ENCODE measurements around the gene TCAIM.
"Not testable (repeated sequence)": the region's sequence is repeated elsewhere in the genome, so short reads cannot be mapped to it uniquely, and the experiment has no call there.

The TCAIM gene

DNA sequence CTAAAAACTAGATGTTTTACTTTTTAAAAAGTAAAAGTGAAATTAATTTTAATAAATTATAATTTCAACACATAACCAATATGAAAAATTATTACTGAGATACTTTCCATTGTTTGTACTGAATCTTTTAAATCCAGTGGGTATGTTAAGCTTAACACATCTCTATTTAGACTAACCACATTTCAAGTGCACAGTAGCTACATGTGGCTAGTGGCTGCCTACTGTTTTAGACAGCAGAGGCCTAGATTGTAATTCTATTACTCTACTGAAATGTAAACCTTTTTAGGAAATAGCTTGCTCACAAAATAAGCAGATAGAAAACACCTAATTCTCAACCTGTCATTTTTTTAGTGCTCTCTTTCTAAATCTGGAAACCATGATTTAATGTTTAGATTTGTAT, 4.9 kb downstream of the TCAIM start:
- DNase-seq (ENCODE audit: low read depth in 3 of 3) = no peak

DNA sequence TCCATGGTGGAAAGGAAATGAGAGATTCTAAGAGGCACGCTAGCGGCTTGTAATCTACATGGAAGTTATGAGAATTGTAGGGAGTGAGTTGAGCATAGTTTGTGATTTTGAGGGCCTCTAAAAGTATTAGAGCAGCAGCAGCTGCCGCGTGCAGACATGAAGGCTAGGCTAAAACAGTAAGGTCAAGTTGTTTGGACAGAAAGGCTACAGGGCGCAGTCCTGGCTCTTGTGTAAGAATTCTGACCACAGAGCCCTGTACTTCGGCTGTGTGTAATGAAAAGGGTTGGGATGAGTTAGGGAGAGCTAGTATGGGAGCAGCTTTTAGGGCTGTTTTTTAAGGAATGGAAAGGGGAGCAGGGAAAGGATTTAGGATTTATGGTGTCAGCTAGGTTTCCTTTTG, 8.0 kb downstream of the TCAIM start:
- not testable (repeated sequence) for DNase-seq (ENCODE audit: low read depth in 3 of 3)

DNA sequence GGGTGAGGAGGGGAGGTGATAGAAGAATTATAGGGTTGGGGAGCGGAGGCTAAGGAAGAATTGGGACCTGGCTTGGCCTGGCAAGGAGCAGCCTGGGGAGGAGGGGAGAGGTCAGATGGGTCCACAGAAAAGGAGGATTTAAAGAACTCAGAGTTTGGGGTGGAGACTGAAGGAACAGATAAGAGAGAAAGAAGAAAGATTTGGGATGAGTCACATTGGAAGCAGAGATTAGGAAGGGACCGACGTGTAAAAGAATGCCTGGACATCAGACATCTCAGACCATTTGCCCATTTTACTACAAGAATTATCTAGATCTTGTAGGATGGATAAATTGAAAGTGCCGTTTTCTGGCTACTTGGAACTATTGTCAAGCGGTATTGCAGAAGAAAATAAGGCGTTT, 10.4 kb downstream of the TCAIM start:
- DNase-seq (ENCODE audit: low read depth in 3 of 3) = no peak

DNA sequence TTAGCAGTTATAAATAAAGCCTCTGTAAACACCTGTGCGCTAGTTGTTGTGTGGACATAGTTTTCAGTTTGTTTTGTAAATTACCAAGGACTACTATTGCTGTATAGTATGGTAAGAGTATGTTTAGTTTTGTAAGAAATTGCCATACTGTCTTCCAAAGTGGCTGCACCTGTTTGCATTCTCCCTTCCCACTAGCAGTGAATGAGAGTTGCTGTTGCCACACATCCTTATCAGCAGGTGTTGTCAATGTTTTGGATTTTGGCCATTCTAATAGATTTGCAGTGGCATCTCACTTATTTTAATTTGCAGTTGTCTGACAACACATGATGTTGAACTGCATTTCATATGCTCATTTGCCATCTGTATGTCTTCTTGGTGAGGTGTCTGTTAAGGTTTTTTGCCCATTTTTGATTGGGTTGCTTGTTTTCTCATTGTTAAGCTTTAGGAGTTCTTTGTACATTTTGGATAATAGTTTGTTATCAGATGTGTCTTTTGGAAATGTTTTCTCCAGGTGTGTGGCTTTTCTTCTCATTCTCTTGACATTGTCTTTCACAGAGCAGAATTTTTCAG, 14.9 kb downstream of the TCAIM start:
- no peak for DNase-seq (ENCODE audit: low read depth in 3 of 3)

DNA sequence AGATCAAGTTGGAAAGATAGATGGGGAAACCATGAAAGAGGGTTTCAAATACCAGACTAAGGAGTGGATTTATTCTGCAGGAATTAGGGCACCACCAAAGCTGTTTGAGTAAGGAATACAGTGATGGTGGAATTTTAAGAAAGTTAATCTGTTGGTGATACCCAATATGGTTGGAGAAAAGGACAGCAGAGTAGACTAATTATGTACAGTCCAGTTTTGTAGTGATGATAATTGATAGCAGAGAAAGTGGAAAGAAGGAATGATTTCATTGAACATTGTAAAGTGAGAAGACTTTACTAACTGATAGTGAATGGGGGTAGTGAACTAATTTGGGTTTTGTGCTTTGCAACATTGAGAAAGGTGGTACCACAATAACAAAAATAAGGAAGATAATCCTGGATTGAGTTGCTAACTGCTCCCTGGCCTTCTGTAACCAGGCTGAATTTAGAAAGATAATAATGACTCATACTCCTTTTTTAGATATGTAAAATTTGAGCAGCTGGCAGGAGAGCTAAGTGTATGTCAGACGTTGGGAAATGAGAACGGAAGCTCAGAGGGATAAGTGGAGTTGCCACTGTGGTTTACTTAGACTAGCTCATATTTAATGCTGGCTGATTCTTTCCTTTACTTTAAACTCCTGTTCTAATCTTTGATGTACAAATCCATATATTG, 16.9 kb downstream of the TCAIM start:
- no peak for DNase-seq (ENCODE audit: low read depth in 3 of 3)

DNA sequence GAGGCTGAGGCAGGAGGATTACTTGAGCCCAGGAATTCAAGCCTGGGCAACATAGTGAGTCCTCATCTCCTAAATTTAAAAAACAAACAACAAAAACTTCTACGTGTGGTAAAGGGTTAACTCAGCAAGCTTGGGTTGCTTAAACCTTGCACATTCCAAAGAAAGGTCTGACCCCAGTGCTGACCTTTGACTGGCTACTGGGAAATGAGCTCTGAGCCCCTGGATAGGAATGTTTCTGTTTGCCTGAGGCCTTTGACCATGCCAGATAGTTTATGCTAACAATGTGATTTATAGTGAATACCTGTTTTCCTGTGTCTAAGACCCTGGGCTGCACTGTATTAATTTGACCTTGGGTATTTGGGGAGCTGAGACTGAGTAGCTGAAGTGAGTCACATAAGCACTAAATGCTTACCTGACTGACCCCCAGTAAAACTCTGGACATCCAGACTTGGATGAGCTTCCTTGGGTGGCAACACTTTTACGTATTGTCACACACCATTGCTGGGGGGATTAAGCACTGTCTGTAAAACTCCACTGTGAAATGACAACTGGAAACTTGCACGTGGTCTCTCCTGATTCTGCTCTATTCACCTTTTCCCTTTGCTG, 20.7 kb downstream of the TCAIM start:
- DNase-seq (ENCODE audit: low read depth in 3 of 3) = no peak

DNA sequence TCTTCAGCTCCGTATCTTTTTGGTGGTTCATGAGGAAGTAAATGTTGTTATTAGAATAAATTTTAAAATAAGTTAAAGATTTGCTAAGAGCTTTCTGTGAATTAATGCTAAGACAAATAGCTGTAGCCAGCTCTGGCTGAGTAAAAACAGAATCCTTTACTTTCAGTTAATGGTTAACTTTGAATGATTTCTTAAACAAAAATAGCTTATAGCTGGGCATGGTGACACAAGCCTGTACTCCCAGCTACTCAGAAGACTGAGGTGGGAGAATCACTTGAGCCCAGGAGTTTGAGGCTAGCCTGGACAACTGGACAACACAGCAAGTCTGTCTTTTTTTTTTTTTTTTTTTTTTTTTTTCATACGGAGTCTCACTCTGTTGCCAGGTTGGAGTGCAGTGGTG, 25.0 kb downstream of the TCAIM start:
- no peak for DNase-seq (ENCODE audit: low read depth in 3 of 3)

DNA sequence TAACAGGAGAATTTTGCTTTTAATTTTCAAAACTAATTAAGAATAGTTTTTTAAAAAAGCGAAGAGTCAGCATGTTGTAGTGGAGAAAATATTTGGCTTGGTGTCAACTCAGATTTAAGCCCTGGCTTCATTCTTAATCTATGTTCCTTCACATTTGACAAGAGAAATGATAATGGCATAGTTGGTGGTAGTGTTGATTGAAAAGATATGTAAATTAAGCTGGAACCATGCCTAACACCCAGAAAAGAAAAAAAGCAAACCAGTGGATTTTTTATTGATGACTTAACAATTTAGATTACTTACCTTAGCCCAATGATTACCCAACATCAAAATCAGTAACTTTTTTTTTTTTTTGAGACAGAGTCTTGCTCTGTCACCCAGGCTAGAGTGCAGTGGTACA, 27.4 kb downstream of the TCAIM start:
- DNase-seq (ENCODE audit: low read depth in 3 of 3) = no peak

DNA sequence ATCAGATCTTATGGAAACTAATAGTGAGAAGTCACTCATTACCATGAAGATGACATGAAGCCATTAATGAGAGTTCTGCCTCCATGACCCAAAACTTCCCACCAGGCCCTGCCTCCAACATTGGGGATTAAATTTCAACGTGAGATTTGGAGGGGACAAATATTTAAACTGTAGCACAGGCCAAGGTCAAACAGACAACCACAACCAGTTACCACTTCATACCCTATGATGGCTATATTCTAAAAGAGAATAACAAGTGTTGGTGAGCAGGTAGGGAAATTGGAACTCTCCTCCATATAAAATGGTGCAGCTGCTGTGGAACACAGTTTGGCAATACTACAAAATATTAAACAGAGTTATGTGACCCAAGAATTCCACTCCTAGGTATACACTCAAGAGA, 36.9 kb downstream of the TCAIM start:
- DNase-seq (ENCODE audit: low read depth in 3 of 3) = no peak

DNA sequence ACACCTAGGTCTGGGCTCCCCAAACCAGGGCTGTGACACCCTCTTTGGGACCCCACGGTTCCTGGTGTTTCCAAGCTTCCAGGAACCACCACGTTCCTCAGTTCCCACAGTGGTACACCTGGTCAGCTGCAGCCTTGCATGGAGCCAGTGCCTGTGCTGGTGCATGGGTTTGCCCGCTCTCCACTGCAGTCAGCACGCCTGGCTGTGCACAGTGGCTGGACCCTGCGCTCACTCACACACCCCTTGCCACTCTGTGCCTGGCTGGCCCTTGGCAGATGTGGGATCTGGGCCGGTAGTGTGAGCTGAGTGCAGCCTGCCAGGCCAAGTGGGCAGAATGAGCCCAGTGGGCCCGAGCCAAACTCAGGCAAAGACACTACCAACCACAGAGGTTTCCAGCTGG, 48.8 kb downstream of the TCAIM start:
- no peak for DNase-seq (ENCODE audit: low read depth in 3 of 3)

DNA sequence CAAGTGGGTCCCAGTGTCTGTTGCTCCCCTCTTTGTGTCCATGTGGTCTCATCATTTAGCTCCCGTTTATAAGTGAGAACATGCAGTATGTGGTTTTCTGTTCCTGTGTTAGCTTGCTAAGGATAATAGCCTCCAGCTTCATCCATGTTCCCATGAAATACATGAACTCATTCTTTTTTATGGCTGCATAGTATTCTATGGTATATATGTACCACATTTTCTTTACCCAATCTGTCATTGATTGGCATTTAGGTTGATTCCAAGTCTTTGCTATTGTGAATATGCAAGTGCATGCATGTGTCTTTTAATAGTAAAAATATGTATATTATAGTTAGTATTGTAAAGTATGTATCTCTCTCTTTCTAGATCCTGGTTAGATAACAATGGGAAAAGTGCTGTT, 53.9 kb downstream of the TCAIM start:
- no peak for DNase-seq (ENCODE audit: low read depth in 3 of 3)

DNA sequence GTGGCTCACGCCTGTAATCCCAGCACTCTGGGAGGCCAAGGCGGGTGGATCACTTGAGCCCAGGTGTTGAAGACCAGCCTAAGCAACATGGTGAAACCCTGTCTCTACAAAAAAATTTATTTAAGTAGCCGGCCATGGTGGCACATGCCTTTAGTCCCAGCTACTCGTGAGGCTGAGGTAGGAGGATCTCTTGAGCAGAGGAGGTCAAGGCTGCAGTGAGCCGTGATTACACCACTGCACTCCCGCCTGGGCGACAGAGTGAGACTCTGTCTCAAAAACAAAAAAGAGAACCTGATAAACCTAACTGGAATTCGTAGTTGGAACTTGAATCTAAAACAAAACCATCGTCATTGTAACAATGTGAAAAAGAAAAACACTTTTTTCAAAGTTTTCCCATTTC, 57.1 kb downstream of the TCAIM start:
- DNase-seq (ENCODE audit: low read depth in 3 of 3) = no peak

DNA sequence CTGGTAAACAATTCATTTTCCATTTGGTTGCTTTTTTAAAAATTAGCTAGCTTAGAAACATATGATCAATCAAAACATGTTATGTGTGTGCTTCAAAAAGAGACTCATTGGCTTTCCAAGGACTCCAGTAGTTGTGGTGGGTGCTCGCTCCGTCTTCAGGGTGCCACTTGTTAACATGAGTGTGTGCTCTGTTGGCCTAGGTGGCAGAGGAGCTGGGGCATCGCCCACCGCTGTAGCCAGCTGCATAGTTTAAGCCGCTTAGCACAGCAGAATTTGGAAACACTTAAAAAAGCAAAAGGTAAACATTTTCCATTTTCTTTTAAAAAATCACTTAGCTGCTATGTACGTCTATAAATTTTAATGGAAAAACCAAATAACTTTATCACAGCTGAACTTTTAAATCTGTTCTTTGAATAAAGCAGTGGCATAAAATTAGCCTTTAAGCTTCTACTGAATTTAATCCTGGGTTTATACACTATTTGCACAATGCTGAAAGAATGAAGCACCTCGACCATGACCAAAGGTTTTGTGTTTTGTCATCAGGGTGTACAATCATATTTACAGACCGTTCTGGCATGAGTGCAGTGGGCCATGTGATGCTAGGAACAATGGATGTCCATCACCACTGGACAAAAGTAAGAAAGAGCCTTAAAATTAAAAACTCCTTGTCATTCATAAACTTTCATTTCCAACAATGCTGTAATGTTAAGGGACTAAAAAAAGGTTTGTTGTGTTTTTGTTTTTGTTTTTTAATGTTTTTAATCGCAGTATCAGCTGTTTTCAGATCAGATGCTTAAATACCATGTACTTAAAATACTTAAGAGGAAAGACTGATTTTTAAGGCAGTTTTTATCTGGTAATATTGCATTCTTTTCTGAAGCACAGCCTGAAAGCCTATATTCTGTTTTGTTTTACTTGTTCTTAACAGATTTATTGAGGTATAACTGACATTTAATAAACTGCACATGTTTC, 57.9 kb downstream of the TCAIM start:
- DNase-seq (ENCODE audit: low read depth in 3 of 3) = no peak

DNA sequence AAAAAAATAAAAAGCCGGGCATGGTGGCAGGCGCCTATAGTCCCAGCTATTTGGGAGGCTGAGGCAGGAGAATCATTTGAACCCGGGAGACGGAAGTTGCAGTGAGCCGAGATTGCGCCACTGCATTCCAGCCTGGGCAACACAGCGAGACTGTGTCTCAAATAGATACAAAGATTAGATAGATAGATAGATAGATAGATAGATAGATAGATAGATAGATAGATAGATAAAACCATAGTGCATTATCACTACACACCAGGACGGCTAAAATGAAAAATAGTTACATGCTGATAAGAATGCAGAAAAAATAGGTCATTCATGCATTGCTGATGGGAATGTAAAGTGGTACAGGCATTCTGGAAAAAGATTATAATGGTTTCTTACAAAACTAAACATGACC, 59.7 kb downstream of the TCAIM start:
- DNase-seq (ENCODE audit: low read depth in 3 of 3) = not testable (repeated sequence)

DNA sequence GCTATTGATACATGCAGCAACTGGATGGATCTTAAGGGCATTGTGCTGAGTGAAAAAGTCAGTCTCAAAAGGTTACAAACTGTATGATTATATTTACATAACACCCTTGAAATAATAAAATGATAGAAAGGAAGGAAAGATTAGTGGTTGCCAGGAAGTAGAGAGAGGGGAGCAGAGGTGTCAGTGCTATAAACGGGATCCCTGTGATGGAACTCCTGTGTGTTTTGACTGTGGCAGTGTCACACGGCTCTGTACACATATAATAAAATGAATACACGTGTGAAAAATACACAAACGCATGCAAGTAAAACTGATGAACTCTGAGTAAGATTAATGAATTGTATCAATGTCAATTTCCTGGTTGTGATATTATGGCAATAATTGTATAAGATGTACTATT, 60.3 kb downstream of the TCAIM start:
- DNase-seq (ENCODE audit: low read depth in 3 of 3) = no peak

DNA sequence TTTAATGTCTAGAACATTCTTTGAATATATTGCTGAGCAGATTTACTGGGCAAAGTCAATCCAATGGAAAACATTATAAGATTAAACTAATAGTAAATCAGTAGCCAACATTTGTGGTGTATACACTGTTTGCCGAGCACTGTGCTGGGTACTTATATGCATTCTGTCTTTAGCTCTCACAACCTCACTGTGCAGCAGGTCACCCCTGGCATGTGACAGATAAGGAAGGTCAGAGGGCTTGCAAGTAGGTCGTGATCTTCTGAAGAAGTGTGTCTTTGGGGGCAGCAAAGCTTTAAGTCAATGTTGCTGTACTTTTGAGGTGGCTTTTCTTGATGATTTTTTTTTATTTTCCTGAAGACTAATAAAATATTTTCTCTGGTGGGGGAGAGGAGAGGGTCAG, 62.2 kb downstream of the TCAIM start:
- DNase-seq (ENCODE audit: low read depth in 3 of 3) = no peak

DNA sequence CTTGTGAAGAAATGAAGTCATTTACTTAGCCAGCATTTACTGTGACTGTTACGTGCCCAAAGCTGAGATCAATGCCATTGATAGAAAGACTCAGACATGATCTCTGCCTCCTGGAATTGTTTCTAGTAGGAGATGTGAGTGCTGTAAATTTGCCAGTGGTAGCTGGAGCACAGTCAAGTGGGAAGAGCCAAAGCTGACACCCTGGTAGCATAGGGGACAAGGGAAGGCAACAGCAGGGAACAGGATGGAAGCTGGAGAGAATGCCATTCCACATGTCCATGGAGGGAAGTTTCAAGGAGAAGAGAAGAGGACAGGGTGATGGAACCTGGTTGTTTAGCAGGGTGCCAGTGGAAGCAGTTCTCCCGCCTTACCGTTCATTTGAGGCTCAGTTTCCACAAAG, 64.0 kb downstream of the TCAIM start:
- DNase-seq (ENCODE audit: low read depth in 3 of 3) = no peak

DNA sequence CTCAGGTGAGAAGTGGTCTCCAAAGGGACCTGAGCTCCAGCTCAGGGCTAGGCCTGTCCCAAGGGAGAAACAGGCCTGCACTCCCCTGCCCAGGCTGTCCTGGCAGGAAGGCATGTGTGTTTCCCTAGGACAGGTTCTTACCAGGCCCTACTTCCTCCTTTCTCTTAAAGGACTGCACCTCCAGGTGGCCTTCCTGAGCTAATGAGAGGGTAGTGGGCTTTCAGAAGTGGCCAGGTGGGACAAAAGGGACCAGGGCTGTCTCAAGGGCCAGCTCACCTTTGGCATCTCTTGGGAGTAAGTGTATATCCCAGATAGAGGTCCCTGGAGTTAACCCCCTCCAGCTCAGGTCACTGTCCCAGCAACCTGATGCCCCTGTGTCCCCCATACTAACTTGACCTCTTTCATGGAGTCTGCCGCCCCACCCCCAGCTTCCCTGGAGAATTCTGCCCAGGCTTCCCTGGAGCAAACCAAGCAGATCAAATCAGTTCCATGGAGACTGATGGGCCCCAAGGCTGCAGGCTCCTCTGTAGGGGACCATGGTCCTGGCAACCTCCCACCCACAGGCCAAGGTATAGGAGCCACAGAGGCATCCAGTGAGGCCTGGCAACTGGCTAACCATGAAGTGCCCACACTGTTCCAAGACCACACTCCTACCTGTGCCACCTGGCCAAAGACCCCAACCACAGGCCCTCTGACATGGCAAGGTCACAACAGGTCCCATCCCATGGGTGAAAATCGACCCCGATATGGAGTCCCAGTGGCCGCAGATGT, 71.3 kb downstream of the TCAIM start:
- no peak for DNase-seq (ENCODE audit: low read depth in 3 of 3)

DNA sequence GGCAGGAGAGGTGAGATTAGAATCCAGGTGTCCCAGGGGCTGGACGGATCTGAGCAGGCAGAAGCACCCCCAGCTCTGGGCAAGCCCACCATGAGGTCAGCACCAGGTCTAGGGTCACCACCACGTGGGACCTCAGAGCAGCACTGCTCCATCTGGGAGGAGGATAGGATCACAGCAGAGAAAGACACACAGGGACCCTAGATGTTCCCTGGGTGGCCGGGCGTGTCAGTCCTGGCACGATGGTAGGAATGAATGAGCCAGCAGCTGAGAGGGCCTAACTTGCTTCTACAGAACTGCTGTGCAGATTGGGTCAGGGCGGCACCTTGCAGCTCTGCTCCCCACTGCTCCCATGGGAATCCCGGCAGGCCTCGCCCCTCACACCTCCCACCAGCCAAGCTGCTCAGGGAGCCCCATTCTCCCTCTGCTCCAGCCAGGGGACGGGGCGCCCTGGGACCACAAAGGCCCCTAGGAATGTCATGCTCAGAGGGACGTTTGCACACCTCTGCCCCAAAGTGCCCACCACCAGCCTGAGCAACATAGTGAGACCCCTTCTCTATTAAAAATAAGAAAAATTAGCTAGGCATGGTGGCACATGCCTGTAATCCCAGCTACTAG, 72.6 kb downstream of the TCAIM start:
- DNase-seq (ENCODE audit: low read depth in 3 of 3) = no peak

DNA sequence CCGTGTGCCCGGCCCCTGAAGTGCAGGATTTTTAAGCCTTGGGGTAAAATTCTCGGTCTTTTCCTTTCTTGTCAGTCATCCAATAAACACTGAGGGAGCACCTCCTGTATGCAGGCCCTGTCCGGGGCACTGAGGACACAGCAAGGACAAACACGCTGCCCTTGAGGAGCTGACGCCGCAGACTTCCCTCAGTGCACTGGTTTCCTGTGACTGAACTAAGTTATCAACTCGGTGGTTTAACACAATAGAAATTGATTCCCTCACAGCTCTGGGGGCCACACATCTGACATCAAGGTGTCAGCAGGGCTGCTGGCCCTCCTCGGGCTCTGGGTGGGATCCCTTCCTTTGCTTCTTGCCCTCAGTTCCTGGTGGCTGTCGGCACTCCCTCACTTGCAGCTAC, 73.8 kb downstream of the TCAIM start:
- DNase-seq (ENCODE audit: low read depth in 3 of 3) = no peak

DNA sequence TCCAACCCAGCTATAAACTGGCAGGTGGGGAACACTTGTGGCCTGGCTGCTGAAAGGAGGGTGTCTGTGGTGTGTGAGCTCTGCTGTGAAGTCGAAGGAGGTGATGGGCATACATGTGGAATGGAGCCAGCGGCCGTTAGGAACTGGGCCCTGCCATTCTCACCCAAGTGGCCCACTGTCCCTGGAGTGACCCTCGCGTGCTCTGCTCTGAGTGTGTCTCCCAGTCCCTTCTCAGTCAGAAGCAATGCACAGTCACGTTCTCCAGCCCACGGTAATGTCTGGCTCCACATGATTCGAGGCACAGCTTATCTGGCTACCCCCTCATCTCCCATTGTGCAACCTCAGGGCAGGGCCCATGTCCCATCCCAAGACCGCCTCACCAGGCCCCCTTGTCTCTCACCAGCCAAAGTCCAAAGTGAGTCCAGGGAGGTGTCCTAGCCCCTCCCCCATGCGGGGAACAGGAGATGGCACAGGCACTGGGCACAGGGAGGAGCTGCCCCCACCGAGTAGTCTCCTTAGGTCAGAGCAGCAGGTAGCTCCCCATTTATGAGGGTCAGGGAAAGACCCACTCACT, 76.0 kb downstream of the TCAIM start:
- DNase-seq (ENCODE audit: low read depth in 3 of 3) = no peak
